HG03097 (cell line): ENCODE measurements around the gene PDGFD.
A peak's percentile ranks its signal among the peaks of the same experiment; 100 is the strongest.

ENCODE experiments used
- ATAC-seq: cut with Tn5 transposase; IDR thresholded peaks from one replicate; pipeline ENCODE4 v1.9.1; 2021; ENCODE audit not compliant: unreplicated experiment, low FRiP score

The PDGFD gene

DNA sequence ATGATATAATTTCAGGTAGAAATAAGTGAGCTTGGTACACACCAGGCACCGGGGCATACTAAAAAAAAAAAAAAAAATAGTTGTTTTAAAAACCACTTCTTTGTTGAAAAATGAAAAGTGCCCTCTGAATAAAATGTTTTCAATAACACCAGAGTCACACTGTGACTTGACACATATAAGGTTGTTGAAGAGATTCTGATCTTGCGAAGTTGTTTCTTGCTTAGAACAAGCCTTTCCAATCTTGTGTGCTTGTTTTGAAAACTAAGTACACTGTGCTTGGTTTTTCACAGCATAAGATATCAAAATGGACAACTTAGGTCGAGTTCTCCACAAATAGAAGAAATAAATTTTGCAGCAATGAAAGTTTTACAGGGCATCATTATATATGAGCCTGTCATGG lies 17.0 kb downstream of the PDGFD start:
- no peak for ATAC-seq

- no peak for ATAC-seq
Measured at GRCh38 chr11:104146421-104146820, 17.5 kb downstream of the PDGFD start.

DNA sequence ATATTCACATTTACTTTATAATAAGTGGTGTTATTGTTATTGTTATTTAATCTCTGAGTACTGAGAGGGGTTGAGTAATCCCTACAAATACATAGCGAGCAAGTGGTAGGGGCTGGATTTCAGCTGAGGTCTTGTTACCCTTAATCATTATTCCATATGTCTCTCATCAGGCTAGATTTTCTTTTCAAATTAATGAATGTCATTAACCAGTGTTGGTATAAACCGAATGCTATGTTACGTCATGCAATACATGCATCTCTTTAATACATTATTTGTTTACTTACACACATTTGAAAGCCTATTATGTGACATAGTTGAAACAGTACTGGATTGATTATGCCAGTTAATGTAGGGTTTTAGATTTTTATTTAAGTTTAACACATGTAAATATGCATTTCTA lies 18.9 kb downstream of the PDGFD start:
- ATAC-seq, result no peak

DNA sequence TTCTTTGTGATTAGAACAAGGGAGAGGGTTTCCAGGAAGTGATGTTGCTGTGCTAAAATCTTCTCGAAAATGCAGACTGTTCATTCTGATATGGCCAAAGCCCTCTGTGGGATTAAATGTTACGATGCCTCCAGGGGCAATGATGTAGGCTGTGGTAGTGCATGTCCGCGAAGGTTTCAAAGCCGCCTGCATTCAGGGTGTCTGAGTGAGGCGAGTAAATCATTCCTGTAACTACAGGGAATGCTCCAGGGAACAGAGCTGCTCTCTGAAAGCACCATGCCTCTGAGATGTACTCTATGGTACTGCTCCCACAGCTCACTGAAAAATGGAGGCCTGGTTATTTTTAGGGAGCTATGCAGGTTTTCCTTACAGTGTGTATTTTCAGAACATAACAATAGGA lies 21.2 kb downstream of the PDGFD start:
- ATAC-seq, result no peak

- ATAC-seq, result no peak
Measured at GRCh38 chr11:104136861-104137260, 27.1 kb downstream of the PDGFD start.

GRCh38 chr11:104134745-104135144 lies 29.2 kb downstream of the PDGFD start:
- no peak for ATAC-seq

- ATAC-seq, result no peak
Measured at GRCh38 chr11:104130161-104130560, 33.8 kb downstream of the PDGFD start.

GRCh38 chr11:104129145-104129544 lies 34.8 kb downstream of the PDGFD start:
- ATAC-seq, result no peak

GRCh38 chr11:104127828-104128227 lies 36.1 kb downstream of the PDGFD start:
- no peak for ATAC-seq

DNA sequence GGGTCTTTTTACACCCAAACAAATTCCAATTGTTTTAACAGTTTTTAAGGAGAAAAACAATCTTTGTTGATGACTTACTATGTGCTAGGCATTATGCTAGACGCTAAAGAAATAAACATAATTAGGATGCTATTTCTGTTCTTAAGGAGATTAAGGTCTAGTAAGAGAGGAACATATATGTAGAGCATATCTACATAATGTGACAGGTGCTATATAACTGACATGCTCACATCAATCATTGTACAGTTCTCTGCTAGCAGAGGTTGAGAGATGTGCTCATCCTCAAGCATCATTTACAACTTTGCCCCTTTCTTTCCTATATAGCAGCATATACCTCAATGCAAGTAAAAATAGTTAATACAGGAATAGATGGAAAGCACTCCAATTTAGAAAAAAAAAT lies 37.5 kb downstream of the PDGFD start:
- no peak for ATAC-seq

DNA sequence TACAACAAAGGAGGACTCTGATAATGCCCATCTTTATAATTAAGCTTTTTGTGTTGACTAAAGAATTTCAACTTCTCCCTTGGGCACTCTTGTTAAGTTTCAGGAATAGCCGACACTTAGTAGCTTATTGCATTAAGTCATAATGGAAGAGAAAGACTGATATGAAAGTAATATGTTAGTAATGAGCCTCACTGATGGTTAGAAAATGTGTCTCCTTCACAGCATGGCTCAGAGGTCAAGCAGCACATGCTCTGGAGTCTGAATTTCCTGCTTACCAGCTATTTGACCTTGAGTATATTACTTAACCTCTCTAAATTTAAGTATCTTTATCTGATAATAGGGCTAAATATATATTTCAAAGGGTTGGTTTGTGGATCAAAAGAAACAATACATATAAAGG lies 39.0 kb downstream of the PDGFD start:
- peak; percentile 66 for ATAC-seq

DNA sequence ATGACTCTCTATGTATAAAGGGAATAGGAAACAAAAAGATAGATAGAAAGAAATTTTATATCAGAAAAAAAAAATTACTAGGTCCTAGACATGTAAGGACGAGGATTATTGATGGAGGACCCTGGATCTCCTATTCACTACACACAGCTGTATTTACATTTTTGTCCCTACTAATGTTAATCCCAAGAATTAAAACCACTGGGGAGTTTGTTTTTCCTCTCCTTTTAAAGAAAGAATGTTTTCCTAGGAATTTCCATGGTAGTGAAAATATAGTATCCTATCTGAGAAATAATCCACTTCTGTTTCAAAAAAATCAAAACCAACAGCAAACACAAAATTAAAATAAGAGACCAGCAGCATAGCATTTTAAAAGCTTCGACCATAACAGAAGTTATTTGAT lies 41.1 kb downstream of the PDGFD start:
- no peak for ATAC-seq

GRCh38 chr11:104122011-104122635 lies 41.8 kb downstream of the PDGFD start:
- ATAC-seq, result no peak

DNA sequence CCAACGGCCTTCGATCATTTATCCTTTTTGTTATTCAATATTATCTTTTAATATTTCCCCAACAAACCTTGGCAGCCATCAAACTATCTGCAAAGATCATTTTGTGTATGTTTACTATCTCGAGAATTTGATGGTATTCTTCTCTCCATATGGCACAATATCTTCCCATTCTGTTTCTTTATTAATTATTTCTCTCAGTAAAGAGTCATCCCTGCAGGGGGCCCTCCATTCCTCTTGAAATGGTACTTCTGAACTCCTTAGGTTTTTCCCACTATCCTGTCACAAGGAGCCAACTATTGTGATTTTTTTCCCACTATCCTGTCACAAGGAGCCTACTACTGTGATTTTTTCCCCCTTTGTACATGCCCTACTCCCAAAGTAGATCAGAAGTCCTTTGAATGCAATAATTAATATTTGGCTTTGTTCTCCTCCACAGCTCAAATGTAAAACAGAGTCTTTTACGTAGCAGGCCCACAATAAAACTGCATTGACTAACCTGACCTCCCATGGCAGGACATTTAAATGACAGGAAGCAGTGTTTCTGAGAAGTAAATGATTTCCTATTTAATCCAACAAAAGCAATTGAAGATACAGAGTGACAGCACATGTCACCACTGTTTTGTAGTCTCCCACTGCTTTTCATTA lies 43.3 kb downstream of the PDGFD start:
- no peak for ATAC-seq

DNA sequence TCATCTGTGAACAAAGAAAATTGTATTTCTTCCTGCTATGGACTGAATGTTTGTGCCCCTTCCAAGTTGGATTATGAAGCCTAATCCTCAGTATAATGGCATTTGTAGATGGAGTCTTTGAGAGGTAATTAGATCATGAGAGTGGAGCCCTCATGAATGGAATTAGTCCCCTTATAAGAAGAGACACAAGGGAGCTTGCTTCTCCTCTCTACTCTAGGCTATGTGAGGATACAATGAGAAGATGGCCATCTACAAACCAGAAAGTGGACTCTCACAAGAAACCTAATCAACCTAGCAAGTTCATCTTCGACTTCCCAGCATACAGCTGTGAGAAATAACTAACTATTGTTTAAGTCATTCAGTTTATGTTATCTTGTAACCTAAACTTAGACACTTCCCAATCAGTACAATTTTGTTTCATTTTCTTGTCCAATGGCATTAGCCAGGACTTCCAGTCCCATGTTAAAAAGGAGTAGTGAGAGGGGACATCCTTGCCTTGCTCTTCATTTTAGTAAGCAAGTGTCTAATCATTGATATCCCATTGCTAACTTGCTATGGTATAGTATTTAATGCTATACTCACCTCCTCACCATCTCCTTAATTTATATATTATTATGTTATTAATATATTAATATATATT lies 45.7 kb downstream of the PDGFD start:
- no peak for ATAC-seq

DNA sequence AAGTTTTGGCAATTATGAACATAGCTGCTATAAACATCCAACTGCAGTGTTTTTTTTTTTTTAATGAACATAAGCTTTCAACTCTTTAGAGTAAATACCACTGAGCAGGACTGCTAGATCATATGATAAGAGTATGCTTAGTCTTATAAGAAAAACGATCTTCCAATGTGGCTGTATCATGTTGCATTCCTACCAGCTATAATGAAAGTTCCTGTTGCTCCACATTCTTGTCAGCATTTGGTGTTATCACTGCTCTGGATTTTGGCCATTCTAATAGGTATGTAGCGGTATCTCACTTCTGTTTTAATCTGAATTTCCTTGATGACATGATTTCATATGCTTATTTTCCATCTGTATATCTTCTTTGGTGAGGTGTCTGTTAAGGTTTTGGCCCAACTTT lies 50.4 kb downstream of the PDGFD start:
- ATAC-seq, result no peak

- ATAC-seq, result no peak
Measured at GRCh38 chr11:104106136-104106754, 57.7 kb downstream of the PDGFD start.

DNA sequence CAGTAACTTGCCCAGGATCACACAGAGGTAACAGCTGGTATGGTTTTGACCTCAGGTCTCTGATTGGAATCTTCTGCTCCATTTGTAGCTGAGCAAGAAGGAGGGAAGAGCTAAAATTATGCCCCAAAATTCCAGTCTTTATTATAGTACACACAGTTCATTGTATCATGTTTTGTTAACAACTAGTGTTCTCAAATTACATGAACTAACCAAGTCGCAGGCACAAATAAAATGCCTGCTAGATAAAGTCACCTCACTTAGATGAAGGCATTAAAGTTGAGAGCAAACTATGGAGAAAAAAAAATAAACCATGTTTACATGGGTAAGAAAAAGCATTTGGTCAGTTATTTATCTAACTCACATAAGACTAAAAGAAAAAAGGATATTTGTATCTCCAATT lies 58.8 kb downstream of the PDGFD start:
- no peak for ATAC-seq

GRCh38 chr11:104104664-104105063 lies 59.3 kb downstream of the PDGFD start:
- ATAC-seq, result no peak

DNA sequence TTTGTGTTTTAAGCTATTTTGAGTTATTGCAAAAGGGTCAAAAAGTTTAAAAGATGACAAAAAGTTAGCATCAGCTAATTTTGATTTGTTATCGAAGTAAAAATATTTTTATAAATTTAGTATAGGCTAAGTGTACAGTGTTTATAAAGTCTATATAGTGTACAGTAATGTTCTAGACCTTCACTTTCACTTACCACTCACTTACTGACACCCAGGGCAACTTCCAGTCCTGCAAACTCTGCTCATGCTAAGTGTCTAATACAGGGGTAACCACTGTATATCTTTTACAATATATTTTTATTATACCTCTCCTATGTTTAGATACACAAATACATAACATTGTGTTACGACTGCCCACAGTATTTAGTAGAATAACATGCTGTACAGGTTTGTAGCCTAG lies 59.7 kb downstream of the PDGFD start:
- ATAC-seq, result no peak

- no peak for ATAC-seq
Measured at GRCh38 chr11:104098555-104098954, 65.4 kb downstream of the PDGFD start.

DNA sequence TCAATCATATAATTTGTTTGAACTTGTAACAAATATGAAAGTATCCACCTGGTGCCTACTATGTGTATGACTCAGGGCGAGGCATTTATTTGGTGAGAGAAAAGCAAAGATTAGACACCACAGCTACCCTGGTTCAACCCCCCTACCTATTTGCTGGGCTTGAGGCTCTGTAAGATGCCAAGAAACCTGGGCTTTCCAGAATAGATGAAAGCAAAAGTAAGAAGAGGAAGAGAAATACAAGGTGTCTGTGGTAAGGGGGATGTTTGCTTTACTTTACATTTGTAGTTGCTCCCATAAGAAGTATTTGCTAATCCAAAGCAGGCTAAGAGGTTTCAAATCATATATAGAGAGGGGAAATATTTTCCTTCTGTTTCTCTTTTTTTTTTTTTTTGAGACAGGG lies 65.8 kb downstream of the PDGFD start:
- no peak for ATAC-seq
